SK-N-SH (cell line): ENCODE results near the gene IFNA6. TPM values are rescaled to one million over a fixed set of nuclear protein-coding genes. Genes with fewer than 3 reads are reported as not detected.

ENCODE experiments used
- CTCF ChIA-PET: fragments of 300-600, 350-600 bp; formaldehyde crosslinking; extraction: SDS; loops from one replicate; lab custom pipeline; 2021; lab: Yijun Ruan, JAX
- POLR2A ChIA-PET: fragments of 350-600 bp; sonication (Branson Sonifier 250); formaldehyde crosslinking; extraction: SDS; loops from one replicate; lab custom pipeline; 2020; ENCODE audit warnings: antibody characterized with exemption, inconsistent platforms; lab: Yijun Ruan, JAX
- DNase-seq: peaks from one replicate; pipeline ENCODE4 v3.0.0; 2012
- H2AFZ ChIP-seq: fragments of 200-600 bp; sonication (generic); 2 replicates; pipeline ENCODE4 v1.8.1; 2016; ENCODE audit warnings: antibody characterized with exemption, mild to moderate bottlenecking, low read depth
- H3F3A ChIP-seq: fragments of 200-600 bp; sonication (generic); replicated peaks from 2 replicates; pipeline ENCODE3; 2016; ENCODE audit warnings: antibody characterized with exemption, mild to moderate bottlenecking; ENCODE audit not compliant: insufficient read depth
- H3K27ac ChIP-seq, 2 experiments: fragments of 200-500 bp in 1 of 2; fragments of 200-600 bp in 1 of 2; sonication (Bioruptor generic) in 1 of 2; sonication (generic), shearing (Covaris generic) in 1 of 2; 2 replicates each; pipeline versions ENCODE4 v1.5.1 to v1.6.1; 2014 to 2016; ENCODE audit warnings: low read depth in 2 of 2, inconsistent platforms in 1 of 2, low read length in 1 of 2, mild to moderate bottlenecking in 1 of 2, mixed read lengths in 1 of 2
- H3K27me3 ChIP-seq: fragments of 200-600 bp; sonication (generic), shearing (Covaris generic); 2 replicates; pipeline ENCODE4 v1.6.1; 2016; ENCODE audit warnings: mixed run types; ENCODE audit not compliant: insufficient read depth
- H3K36me3 ChIP-seq, 2 experiments: fragments of 200-500 bp in 1 of 2; fragments of 200-600 bp in 1 of 2; sonication (Bioruptor generic) in 1 of 2; sonication (generic) in 1 of 2; replicated peaks in 1 of 2; 2 replicates each; pipeline versions ENCODE3 to v1.5.1; 2014 to 2016; ENCODE audit warnings: low read length in 1 of 2, mild to moderate bottlenecking in 1 of 2; ENCODE audit not compliant: insufficient read depth in 2 of 2, control insufficient read depth in 1 of 2
- H3K4me1 ChIP-seq, 2 experiments: fragments of 200-500 bp in 1 of 2; fragments of 200-600 bp in 1 of 2; sonication (Bioruptor generic) in 1 of 2; sonication (generic), shearing (Covaris generic) in 1 of 2; 2 replicates each; pipeline versions ENCODE4 v1.5.1 to v1.6.1; 2014 to 2016; ENCODE audit warnings: low read depth in 1 of 2, low read length in 1 of 2, mixed run types in 1 of 2; ENCODE audit not compliant: insufficient read depth in 2 of 2, control insufficient read depth in 1 of 2
- H3K4me2 ChIP-seq: fragments of 200-600 bp; sonication (generic), shearing (Covaris generic); 2 replicates; pipeline ENCODE4 v1.6.1; 2017; ENCODE audit warnings: mixed run types
- H3K4me3 ChIP-seq, 2 experiments: fragments of 200-500 bp in 1 of 2; fragments of 200-600 bp in 1 of 2; sonication (Bioruptor generic) in 1 of 2; sonication (generic), shearing (Covaris generic) in 1 of 2; 2 replicates each; pipeline versions ENCODE4 v1.5.1 to v1.8.1; 2014 to 2016; ENCODE audit warnings: low read depth in 2 of 2, inconsistent platforms in 1 of 2, low read length in 1 of 2, mild to moderate bottlenecking in 1 of 2, mixed read lengths in 1 of 2, moderate library complexity in 1 of 2
- H3K79me2 ChIP-seq: fragments of 200-600 bp; sonication (generic); 2 replicates; pipeline ENCODE4 v1.8.1; 2017; ENCODE audit warnings: mild to moderate bottlenecking; ENCODE audit not compliant: insufficient read depth
- H3K9ac ChIP-seq: fragments of 200-600 bp; sonication (generic); 2 replicates; pipeline ENCODE4 v1.6.1; 2017; ENCODE audit warnings: mixed run types
- H3K9me2 ChIP-seq: fragments of 200-600 bp; sonication (generic); 2 replicates; pipeline ENCODE4 v1.6.1; 2017; ENCODE audit warnings: mixed run types
- H3K9me3 ChIP-seq: fragments of 200-600 bp; sonication (generic); 2 replicates; pipeline ENCODE4 v1.6.1; 2017; ENCODE audit warnings: mixed run types, mild to moderate bottlenecking, moderate library complexity
- H4K20me1 ChIP-seq: fragments of 200-600 bp; sonication (generic); 2 replicates; pipeline ENCODE4 v1.6.1; 2017; ENCODE audit warnings: mild to moderate bottlenecking, mixed run types; ENCODE audit not compliant: insufficient read depth
- CHD2 ChIP-seq: fragments of 150-350 bp; IDR thresholded peaks from 2 replicates; pipeline ENCODE4 v1.6.1; 2018; ENCODE audit warnings: low read length; ENCODE audit not compliant: partially characterized antibody
- CTCF ChIP-seq: fragments of 200-600 bp; sonication (generic); IDR thresholded peaks from 2 replicates; pipeline ENCODE4 v1.6.1; 2017; ENCODE audit warnings: antibody characterized with exemption, mild to moderate bottlenecking, moderate library complexity
- EZH2phosphoT487 ChIP-seq: fragments of 200-600 bp; sonication (generic); IDR thresholded peaks from 2 replicates; pipeline ENCODE4 v1.6.1; 2017; ENCODE audit warnings: low read depth, mixed run types, mild to moderate bottlenecking, antibody characterized with exemption, moderate library complexity, borderline replicate concordance
- GABPA ChIP-seq: IDR thresholded peaks from 2 replicates; pipeline ENCODE4 v1.4.0; 2012; ENCODE audit warnings: low read depth, mild to moderate bottlenecking
- JUND ChIP-seq: IDR thresholded peaks from 2 replicates; pipeline ENCODE4 v1.4.0; 2012
- NFIC ChIP-seq: IDR thresholded peaks from 2 replicates; pipeline ENCODE4 v1.4.0; 2012; ENCODE audit warnings: borderline replicate concordance
- RCOR1 ChIP-seq: fragments of 150-350 bp; IDR thresholded peaks from 2 replicates; pipeline ENCODE4 v1.6.1; 2017; ENCODE audit warnings: antibody characterized with exemption, low read length
- SMC3 ChIP-seq: IDR thresholded peaks from 2 replicates; pipeline ENCODE4 v1.6.1; 2012; ENCODE audit warnings: low read depth, low read length, improper control_type of control experiment
- TAF1 ChIP-seq: IDR thresholded peaks from 2 replicates; pipeline ENCODE4 v1.6.1; 2012; ENCODE audit warnings: low read depth, mild to moderate bottlenecking, low read length, moderate library complexity, borderline replicate concordance
- TEAD4 ChIP-seq: IDR thresholded peaks from 2 replicates; pipeline ENCODE4 v1.4.0; 2012; ENCODE audit warnings: mild to moderate bottlenecking, borderline replicate concordance; ENCODE audit not compliant: insufficient read depth
- USF1 ChIP-seq: IDR thresholded peaks from 2 replicates; pipeline ENCODE4 v1.4.0; 2012; ENCODE audit warnings: low read depth, borderline replicate concordance
- USF2 ChIP-seq: fragments of 150-350 bp; IDR thresholded peaks from 2 replicates; pipeline ENCODE4 v1.6.1; 2017; ENCODE audit warnings: antibody characterized with exemption, low read length, low read depth, borderline replicate concordance
- WGBS: methylation state at CpG from one replicate; pipeline ENCODE4 v1.1.6; 2017; ENCODE audit warnings: low lambda C conversion rate; 5-methylcytosine and 5-hydroxymethylcytosine counted together
- polyA plus RNA-seq, 3 experiments: library from polyadenylated mRNA; depleted of rRNA; stranded (reverse); fragments of >200 nt; gene quantifications; 2 replicates each; pipeline ENCODE4 v1.2.3, GENCODE V29; 2012
- TF ChIP-seq, protein P1 (sequence below): IDR thresholded peaks from 2 replicates; pipeline ENCODE4; 2012

Gene IFNA6
- polyA plus RNA-seq, 1 of the 3 experiments (the other 2 are of a cell fraction), result not detected

GRCh38 chr9:21324047-21324446 is 26.6 kb downstream of the IFNA6 start:
- WGBS, result 95% methylated on average over 4 of the region's 4 CpGs
- Histone ChIP-seq H3K4me2 (no peak overlapping the region), H4K20me1 (peaks cover 54% of the 10 kb centered on the region), H3K4me1 (peaks cover 0 to 2% of the 10 kb centered on the region in 2 experiments; a peak in 1 of 4 replicates), H3K27ac (no peak overlapping the region), H3K36me3 (peaks cover 37 to 45% of the 10 kb centered on the region in 2 experiments), H3K9me2 (no peaks in the 10 kb centered on the region), H3K79me2 (peaks cover 47% of the 10 kb centered on the region), H3K27me3 (no peaks in the 10 kb centered on the region), H3K4me3 (no peak overlapping the region), H3F3A (peaks cover 16% of the 10 kb centered on the region), H3K9ac (no peak overlapping the region), H3K9me3 (no peaks in the 10 kb centered on the region), H2AFZ (no peak overlapping the region)
- no peak for DNase-seq
- ChIA-PET CTCF (interaction anchor here (0.6 to 13.7 kb wide), 6 partner anchors 10 to 774 kb away, joined by 3 to 239 read pairs (median 6); partner anchors contain the start of gene KLHL9), POLR2A (no interaction called here)
- TF ChIP-seq EZH2phosphoT487 (no peak), CHD2 (no peak), JUND (no peak), TEAD4 (no peak), RCOR1 (no peak), TAF1 (no peak), CTCF (no peak)

GRCh38 chr9:21322911-21323461 is 27.7 kb downstream of the IFNA6 start:
- H2AFZ ChIP-seq, result no peak overlapping the region
- CTCF ChIA-PET, result interaction anchor here (1.1 to 13.7 kb wide), 4 partner anchors 11 to 491 kb away, joined by 3 to 239 read pairs (median 11); partner anchors contain the start of gene KLHL9
- H3K79me2 ChIP-seq, result peaks cover 36% of the 10 kb centered on the region
- 98% methylated on average over 5 of the region's 5 CpGs for WGBS
- H3K9me2 ChIP-seq, result no peaks in the 10 kb centered on the region
- H3K36me3 ChIP-seq, result peaks cover 35 to 38% of the 10 kb centered on the region in 2 experiments
- H4K20me1 ChIP-seq, result peaks cover 44% of the 10 kb centered on the region
- H3K4me3 ChIP-seq, result no peak overlapping the region
- no peak for DNase-seq
- POLR2A ChIA-PET, result no interaction called here
- no peak overlapping the region for H3K4me2 ChIP-seq
- H3K27ac ChIP-seq, result no peak overlapping the region
- H3K9ac ChIP-seq, result no peak overlapping the region
- H3F3A ChIP-seq, result peaks cover 16% of the 10 kb centered on the region
- no peaks in the 10 kb centered on the region; a peak in 1 of 4 replicates for H3K4me1 ChIP-seq
- no peaks in the 10 kb centered on the region for H3K27me3 ChIP-seq
- TF ChIP-seq, protein P1, sequence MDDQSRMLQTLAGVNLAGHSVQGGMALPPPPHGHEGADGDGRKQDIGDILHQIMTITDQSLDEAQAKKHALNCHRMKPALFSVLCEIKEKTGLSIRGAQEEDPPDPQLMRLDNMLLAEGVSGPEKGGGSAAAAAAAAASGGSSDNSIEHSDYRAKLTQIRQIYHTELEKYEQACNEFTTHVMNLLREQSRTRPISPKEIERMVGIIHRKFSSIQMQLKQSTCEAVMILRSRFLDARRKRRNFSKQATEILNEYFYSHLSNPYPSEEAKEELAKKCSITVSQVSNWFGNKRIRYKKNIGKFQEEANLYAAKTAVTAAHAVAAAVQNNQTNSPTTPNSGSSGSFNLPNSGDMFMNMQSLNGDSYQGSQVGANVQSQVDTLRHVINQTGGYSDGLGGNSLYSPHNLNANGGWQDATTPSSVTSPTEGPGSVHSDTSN, result no peak
- no peak for TF ChIP-seq TEAD4
- TF ChIP-seq NFIC, result no peak
- TF ChIP-seq CTCF, result no peak
- no peak for TF ChIP-seq EZH2phosphoT487
- TF ChIP-seq SMC3, result no peak
- no peak for TF ChIP-seq GABPA
- no peak for TF ChIP-seq USF1
- TF ChIP-seq JUND, result no peak
- TF ChIP-seq USF2, result no peak
- no peaks in the 10 kb centered on the region for H3K9me3 ChIP-seq
